ENCODE results near the gene SHROOM3. TPM values are rescaled to one million over a fixed set of nuclear protein-coding genes. Genes with fewer than 3 reads are reported as not detected.

Gene SHROOM3
- total RNA-seq, 1 donor from 2014 or later = 6.9 TPM

- Histone ChIP-seq H3K4me1 (no peaks in the 10 kb centered on the region), H3K4me3 (no peak overlapping the region), H3K27me3 (no peaks in the 10 kb centered on the region), H3K9me3 (no peaks in the 10 kb centered on the region), H3K27ac (no peak overlapping the region), H3K36me3 (no peaks in the 10 kb centered on the region)
- intact Hi-C loops (cut with DNase I) = no loop called here
- TF ChIP-seq, protein P1, sequence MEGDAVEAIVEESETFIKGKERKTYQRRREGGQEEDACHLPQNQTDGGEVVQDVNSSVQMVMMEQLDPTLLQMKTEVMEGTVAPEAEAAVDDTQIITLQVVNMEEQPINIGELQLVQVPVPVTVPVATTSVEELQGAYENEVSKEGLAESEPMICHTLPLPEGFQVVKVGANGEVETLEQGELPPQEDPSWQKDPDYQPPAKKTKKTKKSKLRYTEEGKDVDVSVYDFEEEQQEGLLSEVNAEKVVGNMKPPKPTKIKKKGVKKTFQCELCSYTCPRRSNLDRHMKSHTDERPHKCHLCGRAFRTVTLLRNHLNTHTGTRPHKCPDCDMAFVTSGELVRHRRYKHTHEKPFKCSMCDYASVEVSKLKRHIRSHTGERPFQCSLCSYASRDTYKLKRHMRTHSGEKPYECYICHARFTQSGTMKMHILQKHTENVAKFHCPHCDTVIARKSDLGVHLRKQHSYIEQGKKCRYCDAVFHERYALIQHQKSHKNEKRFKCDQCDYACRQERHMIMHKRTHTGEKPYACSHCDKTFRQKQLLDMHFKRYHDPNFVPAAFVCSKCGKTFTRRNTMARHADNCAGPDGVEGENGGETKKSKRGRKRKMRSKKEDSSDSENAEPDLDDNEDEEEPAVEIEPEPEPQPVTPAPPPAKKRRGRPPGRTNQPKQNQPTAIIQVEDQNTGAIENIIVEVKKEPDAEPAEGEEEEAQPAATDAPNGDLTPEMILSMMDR (IDR thresholded peaks at IDR 0.05) = no peak
- no peak for TF ChIP-seq POLR2A (IDR thresholded peaks at IDR 0.05)
- no peak for TF ChIP-seq POLR2AphosphoS5 (IDR thresholded peaks at IDR 0.05; ENCODE audit: insufficient read depth in 1 of 2, low read depth in 1 of 2)
- no peak for DNase-seq (ENCODE audit: extremely low spot score in 2 of 2)
Measured at GRCh38 chr4:76562836-76563453, 127.9 kb downstream of the SHROOM3 start.

- DNase-seq (ENCODE audit: extremely low spot score in 2 of 2) = no peak
- Histone ChIP-seq H3K27me3 (no peaks in the 10 kb centered on the region), H3K9me3 (no peaks in the 10 kb centered on the region), H3K4me1 (no peaks in the 10 kb centered on the region), H3K4me3 (no peak overlapping the region), H3K27ac (no peak overlapping the region), H3K36me3 (no peaks in the 10 kb centered on the region)
- TF ChIP-seq POLR2AphosphoS5 (IDR thresholded peaks at IDR 0.05; ENCODE audit: insufficient read depth in 1 of 2, low read depth in 1 of 2) (no peak), POLR2A (IDR thresholded peaks at IDR 0.05) (no peak)
- TF ChIP-seq, protein P1 (IDR thresholded peaks at IDR 0.05) = no peak
- intact Hi-C loops (cut with DNase I) = no loop called here
Measured at GRCh38 chr4:76563454-76564122, 128.6 kb downstream of the SHROOM3 start.

DNA sequence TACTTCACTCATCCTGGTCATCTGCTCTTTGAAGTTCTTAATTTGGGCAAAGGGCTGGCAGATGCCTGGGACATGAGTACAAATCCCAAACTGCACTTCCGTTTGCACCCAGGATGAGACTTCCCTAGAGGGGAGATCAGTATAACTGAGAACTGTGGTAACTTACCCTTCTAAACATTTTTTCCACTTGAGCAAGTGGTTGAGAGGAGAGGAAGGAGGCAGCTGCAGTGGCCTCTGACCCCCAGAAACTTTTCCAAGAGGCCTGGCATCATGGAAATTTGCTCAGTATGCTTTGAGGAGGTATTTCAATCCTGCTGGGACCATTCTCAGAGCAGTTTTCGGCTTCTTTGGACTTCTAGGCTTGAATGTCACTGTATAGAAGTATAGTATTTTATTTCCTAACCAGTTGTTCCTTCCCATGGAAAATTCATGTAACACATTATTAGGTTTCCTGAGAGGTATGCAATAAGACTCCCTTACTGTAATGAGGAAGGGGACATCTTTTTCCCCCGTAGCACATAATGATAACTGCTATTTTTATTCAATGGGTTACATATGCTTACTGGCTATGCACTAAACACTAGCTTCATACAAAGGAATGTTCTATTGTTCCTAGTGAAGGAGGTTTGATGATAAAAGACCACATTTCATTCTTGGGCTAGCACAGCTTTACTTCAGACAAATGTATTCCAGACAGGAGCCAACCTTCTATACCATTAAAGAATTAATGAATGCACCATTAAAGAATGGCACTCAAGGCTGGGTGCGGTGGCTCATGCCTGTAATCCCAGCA is 129.3 kb downstream of the SHROOM3 start:
- no peaks in the 10 kb centered on the region for H3K27me3 ChIP-seq
- no peaks in the 10 kb centered on the region for H3K4me1 ChIP-seq
- DNase-seq (ENCODE audit: extremely low spot score in 2 of 2) = no peak
- no peaks in the 10 kb centered on the region for H3K36me3 ChIP-seq
- no peak overlapping the region for H3K27ac ChIP-seq
- H3K9me3 ChIP-seq = no peaks in the 10 kb centered on the region
- TF ChIP-seq POLR2A (IDR thresholded peaks at IDR 0.05) (no peak), POLR2AphosphoS5 (IDR thresholded peaks at IDR 0.05; ENCODE audit: insufficient read depth in 1 of 2, low read depth in 1 of 2) (no peak)
- TF ChIP-seq, protein P1 (IDR thresholded peaks at IDR 0.05) = no peak
- H3K4me3 ChIP-seq = no peak overlapping the region
- intact Hi-C loops (cut with DNase I) = no loop called here

DNA sequence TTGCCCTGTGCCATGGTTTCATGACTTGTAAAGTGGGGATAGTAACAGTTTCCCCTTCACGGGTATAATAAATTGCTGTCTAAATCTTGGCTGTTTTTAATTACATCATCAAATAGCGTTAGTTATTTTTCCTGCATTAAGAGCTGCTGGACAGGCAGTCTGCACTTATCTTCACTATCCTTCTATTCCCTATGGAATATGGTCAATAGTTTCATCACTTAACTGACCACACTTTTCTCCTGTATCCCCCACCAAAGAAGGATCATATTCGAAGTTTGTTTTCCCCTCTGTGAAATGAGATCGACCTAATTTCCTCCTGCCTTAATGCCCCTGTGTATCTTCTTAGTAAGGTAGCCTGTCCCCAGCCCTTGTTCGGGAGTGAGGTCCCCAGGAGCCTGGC is 133.2 kb downstream of the SHROOM3 start:
- H3K4me3 ChIP-seq = no peak overlapping the region
- no peaks in the 10 kb centered on the region for H3K9me3 ChIP-seq
- H3K36me3 ChIP-seq = no peaks in the 10 kb centered on the region
- TF ChIP-seq POLR2AphosphoS5 (IDR thresholded peaks at IDR 0.05; ENCODE audit: insufficient read depth in 1 of 2, low read depth in 1 of 2) (no peak), POLR2A (IDR thresholded peaks at IDR 0.05) (no peak)
- TF ChIP-seq, protein P1 (IDR thresholded peaks at IDR 0.05) = no peak
- H3K27ac ChIP-seq = no peak overlapping the region
- no peaks in the 10 kb centered on the region for H3K4me1 ChIP-seq
- DNase-seq (ENCODE audit: extremely low spot score in 2 of 2) = no peak
- no peaks in the 10 kb centered on the region for H3K27me3 ChIP-seq
- intact Hi-C loops (cut with DNase I) = no loop called here
